Hepatocyte (in vitro differentiated cells): ENCODE data around the gene ZBTB7C. TPM values are rescaled to one million over a fixed set of nuclear protein-coding genes. Genes with fewer than 3 reads are reported as not detected.

Source experiments
- DNase-seq: peaks from one replicate; pipeline ENCODE4 v3.0.0-alpha.2; 2016; ENCODE audit warnings: low spot score
- H2AFZ ChIP-seq: fragments of 200-600 bp; sonication (generic); 2 replicates; pipeline ENCODE4 v1.6.0; 2016; ENCODE audit warnings: antibody characterized with exemption, mild to moderate bottlenecking
- H3K27ac ChIP-seq: fragments of 200-600 bp; sonication (generic); 2 replicates; pipeline ENCODE4 v1.5.1; 2016; ENCODE audit warnings: mild to moderate bottlenecking
- H3K27me3 ChIP-seq: fragments of 200-600 bp; sonication (generic); 2 replicates; pipeline ENCODE4 v1.6.1; 2016
- H3K36me3 ChIP-seq: fragments of 200-600 bp; sonication (generic); replicated peaks from 2 replicates; pipeline ENCODE4 v1.5.1; 2016; ENCODE audit warnings: low read depth; ENCODE audit not compliant: insufficient read depth
- H3K4me1 ChIP-seq: fragments of 200-600 bp; sonication (generic); 2 replicates; pipeline ENCODE4 v1.5.1; 2016; ENCODE audit warnings: mild to moderate bottlenecking, moderate library complexity; ENCODE audit not compliant: insufficient read depth
- H3K4me2 ChIP-seq: fragments of 200-600 bp; sonication (generic); 2 replicates; pipeline ENCODE4 v1.6.0; 2016
- H3K4me3 ChIP-seq: fragments of 200-600 bp; sonication (generic); 2 replicates; pipeline ENCODE4 v1.5.1; 2016; ENCODE audit warnings: mild to moderate bottlenecking
- H3K79me2 ChIP-seq: fragments of 200-600 bp; sonication (generic); 2 replicates; pipeline ENCODE4 v1.6.0; 2017; ENCODE audit warnings: mild to moderate bottlenecking
- H3K9me2 ChIP-seq: fragments of 200-600 bp; sonication (generic); replicated peaks from 2 replicates; pipeline ENCODE4 v1.6.0; 2017; ENCODE audit warnings: mild to moderate bottlenecking; ENCODE audit not compliant: insufficient read depth
- H3K9me3 ChIP-seq: fragments of 200-600 bp; sonication (generic); 2 replicates; pipeline ENCODE4 v1.5.1; 2016; ENCODE audit warnings: low read depth, mild to moderate bottlenecking
- H4K20me1 ChIP-seq: fragments of 200-600 bp; sonication (generic); 2 replicates; pipeline ENCODE4 v1.6.0; 2016; ENCODE audit warnings: mild to moderate bottlenecking; ENCODE audit not compliant: insufficient read depth, poor library complexity, severe bottlenecking
- EZH2 ChIP-seq: fragments of 200-600 bp; sonication (generic); IDR thresholded peaks from 2 replicates; pipeline ENCODE4 v1.6.1; 2016; ENCODE audit warnings: antibody characterized with exemption, mild to moderate bottlenecking, borderline replicate concordance
- EZH2phosphoT487 ChIP-seq: fragments of 200-600 bp; sonication (generic); IDR thresholded peaks from one replicate; pipeline ENCODE4 v1.6.1; 2018; ENCODE audit warnings: antibody characterized with exemption, mild to moderate bottlenecking, low read depth, moderate library complexity; ENCODE audit not compliant: unreplicated experiment, severe bottlenecking
- WGBS: methylation state at CpG from one replicate; pipeline ENCODE4 v1.1.6; 2016; ENCODE audit warnings: low lambda C conversion rate; ENCODE audit errors: missing lambda C conversion rate; 5-methylcytosine and 5-hydroxymethylcytosine counted together
- polyA plus RNA-seq: library from polyadenylated mRNA; unstranded; fragments of >200 nt; fragmentation: Nextera tagmentation; extraction: Ambion mirVana; gene quantifications from 2 replicates; pipeline ENCODE4 v1.2.1, GENCODE V29; 2016
- total RNA-seq: library from RNA; depleted of rRNA; stranded (reverse); fragments of >200 nt; gene quantifications from 2 replicates; pipeline ENCODE4 v1.2.3, GENCODE V29; 2014
- TF ChIP-seq, protein P1 (sequence below): fragments of 200-600 bp; sonication (generic); IDR thresholded peaks from 2 replicates; pipeline ENCODE4 v1.5.1; 2016; ENCODE audit warnings: antibody characterized with exemption, mild to moderate bottlenecking; ENCODE audit not compliant: poor library complexity

ZBTB7C gene
- total and polyA plus RNA-seq, 2 experiments from 2014 or later = 0.70 to 1.0 TPM

DNA sequence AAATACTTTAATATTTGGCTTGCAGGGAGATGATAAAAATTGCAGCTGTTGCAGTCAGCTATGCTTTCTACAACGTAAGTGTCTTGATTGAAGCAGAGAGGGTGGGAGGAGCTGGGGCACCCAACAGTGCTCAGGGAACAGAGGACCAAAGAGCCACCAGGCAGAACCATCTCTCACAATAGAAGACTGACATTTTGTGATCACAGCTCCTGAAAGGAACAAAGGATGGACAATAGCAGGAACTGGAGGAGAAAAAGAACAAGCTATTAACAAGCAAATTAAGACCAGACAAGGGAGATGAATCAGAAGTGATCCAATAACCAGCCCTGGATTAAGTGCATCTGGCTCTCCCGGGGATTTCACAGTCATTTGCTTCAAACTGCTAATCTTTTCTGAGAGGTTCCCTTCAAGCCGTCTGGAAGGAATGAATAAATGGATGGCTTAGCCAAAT lies 413.1 kb downstream of the ZBTB7C start:
- TF ChIP-seq EZH2phosphoT487 (no peak), EZH2 (no peak)
- TF ChIP-seq, protein P1, sequence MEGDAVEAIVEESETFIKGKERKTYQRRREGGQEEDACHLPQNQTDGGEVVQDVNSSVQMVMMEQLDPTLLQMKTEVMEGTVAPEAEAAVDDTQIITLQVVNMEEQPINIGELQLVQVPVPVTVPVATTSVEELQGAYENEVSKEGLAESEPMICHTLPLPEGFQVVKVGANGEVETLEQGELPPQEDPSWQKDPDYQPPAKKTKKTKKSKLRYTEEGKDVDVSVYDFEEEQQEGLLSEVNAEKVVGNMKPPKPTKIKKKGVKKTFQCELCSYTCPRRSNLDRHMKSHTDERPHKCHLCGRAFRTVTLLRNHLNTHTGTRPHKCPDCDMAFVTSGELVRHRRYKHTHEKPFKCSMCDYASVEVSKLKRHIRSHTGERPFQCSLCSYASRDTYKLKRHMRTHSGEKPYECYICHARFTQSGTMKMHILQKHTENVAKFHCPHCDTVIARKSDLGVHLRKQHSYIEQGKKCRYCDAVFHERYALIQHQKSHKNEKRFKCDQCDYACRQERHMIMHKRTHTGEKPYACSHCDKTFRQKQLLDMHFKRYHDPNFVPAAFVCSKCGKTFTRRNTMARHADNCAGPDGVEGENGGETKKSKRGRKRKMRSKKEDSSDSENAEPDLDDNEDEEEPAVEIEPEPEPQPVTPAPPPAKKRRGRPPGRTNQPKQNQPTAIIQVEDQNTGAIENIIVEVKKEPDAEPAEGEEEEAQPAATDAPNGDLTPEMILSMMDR = no peak
- 24% methylated on average over 3 of the region's 3 CpGs for WGBS
- no peak overlapping the region for H3K27ac ChIP-seq

DNA sequence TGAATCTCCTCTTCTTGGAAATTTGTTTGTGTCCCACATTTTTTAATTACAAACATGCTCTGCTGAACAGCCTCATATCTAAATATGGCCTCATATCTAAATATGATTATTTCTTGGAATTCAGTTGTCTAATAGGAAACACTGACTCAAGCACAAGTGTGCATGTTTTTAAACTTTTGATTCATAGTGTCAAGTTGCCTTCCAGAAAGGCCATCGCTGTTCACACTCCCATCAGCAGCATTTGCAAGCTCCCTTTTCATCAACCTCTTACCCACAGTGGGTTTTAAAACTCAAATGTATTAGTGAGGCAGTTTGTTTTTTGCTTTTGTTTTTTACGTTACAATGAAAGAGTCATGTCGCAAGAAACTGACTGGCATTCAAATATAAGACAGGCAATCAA lies 413.5 kb downstream of the ZBTB7C start:
- no peak for TF ChIP-seq EZH2phosphoT487
- TF ChIP-seq, protein P1 = no peak
- TF ChIP-seq EZH2 = no peak
- no peaks in the 10 kb centered on the region for H4K20me1 ChIP-seq
- no peak overlapping the region for H3K4me3 ChIP-seq
- no peaks in the 10 kb centered on the region for H3K79me2 ChIP-seq
- H3K4me1 ChIP-seq = no peaks in the 10 kb centered on the region
- 84% methylated on average over 3 of the region's 3 CpGs for WGBS
- no peaks in the 10 kb centered on the region for H3K27me3 ChIP-seq
- no peak overlapping the region for H3K4me2 ChIP-seq
- H2AFZ ChIP-seq = no peak overlapping the region
- no peaks in the 10 kb centered on the region for H3K9me2 ChIP-seq
- H3K27ac ChIP-seq = no peak overlapping the region
- H3K9me3 ChIP-seq = no peaks in the 10 kb centered on the region
- DNase-seq = no peak
- no peaks in the 10 kb centered on the region for H3K36me3 ChIP-seq

More for the DNA sequence above, 413.1 kb downstream of the ZBTB7C start:
- no peaks in the 10 kb centered on the region for H3K36me3 ChIP-seq
- no peaks in the 10 kb centered on the region for H3K4me1 ChIP-seq
- no peaks in the 10 kb centered on the region for H3K9me3 ChIP-seq
- no peaks in the 10 kb centered on the region for H3K9me2 ChIP-seq
- DNase-seq = no peak
- no peak overlapping the region for H3K4me2 ChIP-seq
- H4K20me1 ChIP-seq = no peaks in the 10 kb centered on the region
- no peaks in the 10 kb centered on the region for H3K27me3 ChIP-seq
- H2AFZ ChIP-seq = no peak overlapping the region
- H3K4me3 ChIP-seq = no peak overlapping the region
- H3K79me2 ChIP-seq = no peaks in the 10 kb centered on the region

DNA sequence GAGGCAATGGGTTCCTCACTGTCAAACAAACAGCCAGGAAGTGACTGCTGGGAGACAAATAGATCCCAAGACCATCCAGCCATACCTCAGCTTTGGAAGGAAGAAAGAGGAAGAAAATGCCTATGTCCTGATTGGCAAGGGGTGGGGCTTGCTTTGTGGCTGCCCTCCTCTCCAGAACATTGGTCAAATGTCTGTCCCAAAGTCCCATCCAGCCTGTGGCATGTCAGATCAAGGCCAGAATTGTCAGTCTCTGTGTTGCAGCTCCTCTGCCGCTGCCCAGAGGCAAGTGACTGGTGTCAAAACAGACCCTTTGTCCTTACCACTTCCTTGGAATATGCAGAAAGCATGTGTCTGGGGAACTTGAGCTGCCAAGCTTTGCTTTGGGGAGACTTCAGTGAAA lies 415.8 kb downstream of the ZBTB7C start:
- WGBS = 80% methylated on average over 1 of the region's 1 CpG
- Histone ChIP-seq H3K4me2 (no peak overlapping the region), H3K27ac (no peak overlapping the region), H3K79me2 (no peaks in the 10 kb centered on the region), H4K20me1 (no peaks in the 10 kb centered on the region), H3K4me3 (no peak overlapping the region), H3K9me2 (no peaks in the 10 kb centered on the region), H3K36me3 (no peaks in the 10 kb centered on the region), H3K4me1 (no peaks in the 10 kb centered on the region), H2AFZ (no peak overlapping the region), H3K9me3 (no peaks in the 10 kb centered on the region), H3K27me3 (no peaks in the 10 kb centered on the region)
- no peak for TF ChIP-seq EZH2
- TF ChIP-seq EZH2phosphoT487 = no peak
- TF ChIP-seq, protein P1 = no peak
- no peak for DNase-seq

DNA sequence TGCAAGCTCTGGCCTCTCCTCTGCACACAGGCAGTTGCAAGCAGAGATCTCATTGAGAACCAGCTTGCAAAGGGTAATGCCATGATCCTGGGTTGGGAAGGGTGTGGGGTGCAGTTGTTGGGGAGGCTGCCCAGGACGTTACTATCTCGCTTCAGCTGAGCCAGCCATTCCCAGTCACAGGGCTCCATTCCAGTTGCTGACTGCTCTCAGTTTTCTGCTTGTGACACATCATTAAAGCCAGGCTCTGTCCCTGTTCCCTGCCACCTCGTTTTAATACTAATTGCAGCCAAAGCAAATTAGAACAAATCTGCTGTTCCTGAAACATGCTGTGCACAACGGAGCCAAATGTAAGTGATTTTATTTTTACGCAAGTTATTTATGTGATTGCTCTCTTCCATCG lies 416.2 kb downstream of the ZBTB7C start:
- no peaks in the 10 kb centered on the region for H3K79me2 ChIP-seq
- H3K9me2 ChIP-seq = no peaks in the 10 kb centered on the region
- WGBS = 71% methylated on average over 6 of the region's 6 CpGs
- H3K4me1 ChIP-seq = no peaks in the 10 kb centered on the region
- H2AFZ ChIP-seq = no peak overlapping the region
- H3K4me3 ChIP-seq = no peak overlapping the region
- no peak for DNase-seq
- H3K27me3 ChIP-seq = no peaks in the 10 kb centered on the region
- TF ChIP-seq, protein P1 = no peak
- TF ChIP-seq EZH2 (no peak), EZH2phosphoT487 (no peak)
- no peak overlapping the region for H3K4me2 ChIP-seq
- H3K9me3 ChIP-seq = no peaks in the 10 kb centered on the region
- no peak overlapping the region for H3K27ac ChIP-seq
- H3K36me3 ChIP-seq = no peaks in the 10 kb centered on the region
- no peaks in the 10 kb centered on the region for H4K20me1 ChIP-seq
